KMS-11 (cell line): ENCODE data around the gene RPS6KA2.

Experiments used
- H2AFZ ChIP-seq: fragments of 200-600 bp; sonication (generic); 2 replicates; pipeline ENCODE4 v1.6.1; 2016; ENCODE audit warnings: antibody characterized with exemption, mixed run types, low read depth
- H3K27ac ChIP-seq: fragments of 200-600 bp; sonication (generic); 2 replicates; pipeline ENCODE4 v1.6.1; 2016; ENCODE audit warnings: mild to moderate bottlenecking, mixed run types
- H3K27me3 ChIP-seq: fragments of 200-600 bp; sonication (generic); 2 replicates; pipeline ENCODE4 v1.6.1; 2017; ENCODE audit warnings: mild to moderate bottlenecking, low read depth, mixed run types, moderate library complexity; ENCODE audit not compliant: insufficient read depth
- H3K36me3 ChIP-seq: fragments of 200-600 bp; sonication (generic); 2 replicates; pipeline ENCODE4 v1.6.1; 2017; ENCODE audit warnings: mild to moderate bottlenecking, mixed run types; ENCODE audit not compliant: insufficient read depth
- H3K4me1 ChIP-seq: fragments of 200-600 bp; sonication (generic); 2 replicates; pipeline ENCODE4 v1.6.1; 2016; ENCODE audit warnings: mild to moderate bottlenecking, low read depth, mixed run types; ENCODE audit not compliant: poor library complexity, severe bottlenecking
- H3K4me2 ChIP-seq: fragments of 200-600 bp; sonication (generic); 2 replicates; pipeline ENCODE4 v1.7.0; 2016; ENCODE audit warnings: mild to moderate bottlenecking, mixed run types
- H3K4me3 ChIP-seq: fragments of 200-600 bp; sonication (generic); IDR thresholded peaks from 2 replicates; pipeline ENCODE4 v1.6.1; 2017; ENCODE audit warnings: low read depth, low read length, mixed read lengths; ENCODE audit not compliant: insufficient read depth
- H3K79me2 ChIP-seq: fragments of 200-600 bp; sonication (generic); 2 replicates; pipeline ENCODE4 v1.6.1; 2016; ENCODE audit warnings: low read depth, mixed run types; ENCODE audit not compliant: insufficient read depth
- H3K9ac ChIP-seq: fragments of 200-600 bp; sonication (generic); 2 replicates; pipeline ENCODE4 v1.6.1; 2016; ENCODE audit warnings: mild to moderate bottlenecking, mixed run types
- H4K20me1 ChIP-seq: fragments of 200-600 bp; sonication (generic); 2 replicates; pipeline ENCODE4 v1.6.1; 2016; ENCODE audit warnings: mild to moderate bottlenecking, mixed run types; ENCODE audit not compliant: insufficient read depth
- TF ChIP-seq, protein P1 (sequence below): fragments of 200-600 bp; sonication (generic); conservative IDR thresholded peaks from 2 replicates; pipeline ENCODE4 v1.6.1; 2017; ENCODE audit warnings: low read depth, mild to moderate bottlenecking, antibody characterized with exemption, low read length, moderate library complexity, mixed read lengths

The RPS6KA2 gene

GRCh38 chr6:166575205-166575604 lies 51.8 kb downstream of the RPS6KA2 start:
- Histone ChIP-seq H2AFZ (no peak overlapping the region), H3K27me3 (no peaks in the 10 kb centered on the region), H3K36me3 (no peaks in the 10 kb centered on the region), H3K4me3 (no peak overlapping the region), H3K4me2 (no peak overlapping the region), H3K4me1 (no peaks in the 10 kb centered on the region), H4K20me1 (no peaks in the 10 kb centered on the region), H3K9ac (no peak overlapping the region), H3K27ac (no peak overlapping the region), H3K79me2 (no peaks in the 10 kb centered on the region)
- TF ChIP-seq, protein P1, sequence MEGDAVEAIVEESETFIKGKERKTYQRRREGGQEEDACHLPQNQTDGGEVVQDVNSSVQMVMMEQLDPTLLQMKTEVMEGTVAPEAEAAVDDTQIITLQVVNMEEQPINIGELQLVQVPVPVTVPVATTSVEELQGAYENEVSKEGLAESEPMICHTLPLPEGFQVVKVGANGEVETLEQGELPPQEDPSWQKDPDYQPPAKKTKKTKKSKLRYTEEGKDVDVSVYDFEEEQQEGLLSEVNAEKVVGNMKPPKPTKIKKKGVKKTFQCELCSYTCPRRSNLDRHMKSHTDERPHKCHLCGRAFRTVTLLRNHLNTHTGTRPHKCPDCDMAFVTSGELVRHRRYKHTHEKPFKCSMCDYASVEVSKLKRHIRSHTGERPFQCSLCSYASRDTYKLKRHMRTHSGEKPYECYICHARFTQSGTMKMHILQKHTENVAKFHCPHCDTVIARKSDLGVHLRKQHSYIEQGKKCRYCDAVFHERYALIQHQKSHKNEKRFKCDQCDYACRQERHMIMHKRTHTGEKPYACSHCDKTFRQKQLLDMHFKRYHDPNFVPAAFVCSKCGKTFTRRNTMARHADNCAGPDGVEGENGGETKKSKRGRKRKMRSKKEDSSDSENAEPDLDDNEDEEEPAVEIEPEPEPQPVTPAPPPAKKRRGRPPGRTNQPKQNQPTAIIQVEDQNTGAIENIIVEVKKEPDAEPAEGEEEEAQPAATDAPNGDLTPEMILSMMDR = no peak

- no peak overlapping the region for H3K27ac ChIP-seq
- H3K4me3 ChIP-seq = no peak overlapping the region
- no peaks in the 10 kb centered on the region for H3K27me3 ChIP-seq
- H3K4me2 ChIP-seq = no peak overlapping the region
- H3K79me2 ChIP-seq = no peaks in the 10 kb centered on the region
- TF ChIP-seq, protein P1 = no peak
- no peak overlapping the region for H3K9ac ChIP-seq
- H3K4me1 ChIP-seq = no peaks in the 10 kb centered on the region
- no peaks in the 10 kb centered on the region for H4K20me1 ChIP-seq
- no peak overlapping the region for H2AFZ ChIP-seq
- no peaks in the 10 kb centered on the region for H3K36me3 ChIP-seq
Observed at GRCh38 chr6:166573511-166574216, 53.4 kb downstream of the RPS6KA2 start.

GRCh38 chr6:166572370-166573261 lies 54.4 kb downstream of the RPS6KA2 start:
- no peaks in the 10 kb centered on the region for H3K36me3 ChIP-seq
- H3K27ac ChIP-seq = no peak overlapping the region
- H2AFZ ChIP-seq = no peak overlapping the region
- H3K4me1 ChIP-seq = no peaks in the 10 kb centered on the region
- H3K4me2 ChIP-seq = no peak overlapping the region
- H3K9ac ChIP-seq = no peak overlapping the region
- no peak overlapping the region for H3K4me3 ChIP-seq
- no peaks in the 10 kb centered on the region for H3K79me2 ChIP-seq
- TF ChIP-seq, protein P1 = no peak
- no peaks in the 10 kb centered on the region for H3K27me3 ChIP-seq
- no peaks in the 10 kb centered on the region for H4K20me1 ChIP-seq

DNA sequence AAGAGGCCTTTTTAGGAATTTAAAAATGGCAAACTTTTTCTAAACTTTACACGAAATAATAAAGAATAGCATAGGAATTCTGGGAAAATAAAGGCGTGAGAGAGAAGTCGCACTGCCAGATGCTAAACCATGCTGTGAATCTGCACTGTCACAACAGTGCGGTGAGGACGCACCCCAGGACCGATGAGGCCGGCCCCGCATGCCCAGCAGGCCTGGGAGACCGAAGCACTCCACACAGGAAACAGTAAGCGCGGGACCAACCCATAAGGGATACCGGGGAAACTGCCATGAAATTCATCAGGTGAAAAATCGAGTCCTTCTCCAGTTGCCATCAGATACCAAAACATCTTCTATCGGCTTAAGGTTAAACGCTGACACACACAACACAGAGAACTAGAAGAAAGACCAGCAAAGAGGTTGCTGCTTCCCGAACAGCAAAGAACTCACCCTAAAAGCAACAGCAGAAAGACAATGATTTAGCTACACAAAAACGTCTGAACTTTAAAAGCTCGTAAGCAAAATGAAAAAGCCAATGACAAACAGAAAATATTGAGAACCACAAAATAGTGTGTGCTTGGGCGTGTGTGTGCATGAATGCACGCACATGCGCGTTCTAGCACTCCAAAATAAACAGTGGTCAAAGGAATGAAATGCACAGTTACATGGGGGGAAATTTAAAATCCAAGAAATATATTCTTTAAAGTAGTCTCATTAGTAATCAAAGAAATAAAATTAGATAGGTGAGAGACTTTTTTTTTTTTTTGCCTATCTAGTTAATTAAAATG lies 55.9 kb downstream of the RPS6KA2 start:
- no peak overlapping the region for H2AFZ ChIP-seq
- no peak overlapping the region for H3K9ac ChIP-seq
- H3K79me2 ChIP-seq = no peaks in the 10 kb centered on the region
- H3K4me2 ChIP-seq = no peak overlapping the region
- H3K27ac ChIP-seq = no peak overlapping the region
- H4K20me1 ChIP-seq = no peaks in the 10 kb centered on the region
- H3K4me3 ChIP-seq = no peak overlapping the region
- no peaks in the 10 kb centered on the region for H3K27me3 ChIP-seq
- TF ChIP-seq, protein P1 = no peak
- H3K4me1 ChIP-seq = no peaks in the 10 kb centered on the region
- H3K36me3 ChIP-seq = no peaks in the 10 kb centered on the region
